Neural cell (in vitro differentiated cells): ENCODE data around the gene UNC79.

Source experiments
- EP300 ChIP-seq: fragments of 450-650 bp; conservative IDR thresholded peaks from 2 replicates; pipeline ENCODE4 v1.6.1; 2014; ENCODE audit warnings: antibody characterized with exemption, mild to moderate bottlenecking, moderate library complexity; ENCODE audit not compliant: poor library complexity, severe bottlenecking
- EZH2 ChIP-seq: fragments of 200-600, 300-800 bp; shearing (Covaris generic), sonication (generic); IDR thresholded peaks from 2 replicates; pipeline ENCODE4 v1.6.1; 2014; ENCODE audit warnings: antibody characterized with exemption, low read length, borderline replicate concordance, mild to moderate bottlenecking; ENCODE audit not compliant: insufficient read depth, poor library complexity, severe bottlenecking
- MXI1 ChIP-seq: fragments of 450-650 bp; conservative IDR thresholded peaks from 2 replicates; pipeline ENCODE4 v1.6.1; 2014; ENCODE audit warnings: antibody characterized with exemption, mild to moderate bottlenecking; ENCODE audit not compliant: poor library complexity, severe bottlenecking
- POLR2AphosphoS5 ChIP-seq: IDR thresholded peaks from 2 replicates; pipeline ENCODE4 v1.6.1; 2012
- RAD21 ChIP-seq: fragments of 450-650 bp; conservative IDR thresholded peaks from 2 replicates; pipeline ENCODE4 v1.6.1; 2014; ENCODE audit warnings: antibody characterized with exemption, mild to moderate bottlenecking, moderate library complexity
- SMC3 ChIP-seq: fragments of 450-650 bp; conservative IDR thresholded peaks from 2 replicates; pipeline ENCODE4 v1.6.1; 2014; ENCODE audit warnings: antibody characterized with exemption, mild to moderate bottlenecking, moderate library complexity; ENCODE audit not compliant: poor library complexity
- TAF1 ChIP-seq: IDR thresholded peaks from 2 replicates; pipeline ENCODE4 v1.6.1; 2012; ENCODE audit warnings: low read depth
- TF ChIP-seq, protein P1 (sequence below): fragments of 450-650 bp; IDR thresholded peaks from 2 replicates; pipeline ENCODE4 v1.5.1; 2014; ENCODE audit warnings: antibody characterized with exemption, mild to moderate bottlenecking, moderate library complexity; ENCODE audit not compliant: poor library complexity, severe bottlenecking

DNA sequence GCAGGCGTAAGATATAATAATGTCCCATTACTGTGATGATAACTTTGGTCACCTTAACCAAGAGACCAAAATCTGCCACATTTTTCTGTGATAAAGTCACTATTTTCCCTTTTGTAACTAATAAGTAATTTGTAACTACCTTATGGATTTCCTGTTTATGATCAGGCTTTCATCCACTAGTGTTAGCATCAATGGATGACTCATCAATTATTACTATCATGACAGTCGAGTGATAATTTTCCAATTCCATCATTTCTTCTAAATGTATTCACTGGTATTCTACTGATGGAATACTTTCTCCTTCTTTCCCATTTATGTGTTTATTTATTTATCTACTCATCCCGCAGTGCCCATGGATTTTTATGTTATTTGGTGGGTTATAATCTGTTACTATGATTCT, 148.4 kb downstream of the UNC79 start:
- TF ChIP-seq EZH2 (no peak), POLR2AphosphoS5 (no peak), RAD21 (no peak), MXI1 (no peak), EP300 (no peak), TAF1 (no peak), SMC3 (no peak)
- TF ChIP-seq, protein P1, sequence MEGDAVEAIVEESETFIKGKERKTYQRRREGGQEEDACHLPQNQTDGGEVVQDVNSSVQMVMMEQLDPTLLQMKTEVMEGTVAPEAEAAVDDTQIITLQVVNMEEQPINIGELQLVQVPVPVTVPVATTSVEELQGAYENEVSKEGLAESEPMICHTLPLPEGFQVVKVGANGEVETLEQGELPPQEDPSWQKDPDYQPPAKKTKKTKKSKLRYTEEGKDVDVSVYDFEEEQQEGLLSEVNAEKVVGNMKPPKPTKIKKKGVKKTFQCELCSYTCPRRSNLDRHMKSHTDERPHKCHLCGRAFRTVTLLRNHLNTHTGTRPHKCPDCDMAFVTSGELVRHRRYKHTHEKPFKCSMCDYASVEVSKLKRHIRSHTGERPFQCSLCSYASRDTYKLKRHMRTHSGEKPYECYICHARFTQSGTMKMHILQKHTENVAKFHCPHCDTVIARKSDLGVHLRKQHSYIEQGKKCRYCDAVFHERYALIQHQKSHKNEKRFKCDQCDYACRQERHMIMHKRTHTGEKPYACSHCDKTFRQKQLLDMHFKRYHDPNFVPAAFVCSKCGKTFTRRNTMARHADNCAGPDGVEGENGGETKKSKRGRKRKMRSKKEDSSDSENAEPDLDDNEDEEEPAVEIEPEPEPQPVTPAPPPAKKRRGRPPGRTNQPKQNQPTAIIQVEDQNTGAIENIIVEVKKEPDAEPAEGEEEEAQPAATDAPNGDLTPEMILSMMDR, result no peak
